Neural crest cell (in vitro differentiated cells): ENCODE results near the gene CLPTM1L. TPM values are rescaled to one million over a fixed set of nuclear protein-coding genes. Genes with fewer than 3 reads are reported as not detected.

Experiments used
- DNase-seq: peaks from one replicate; pipeline ENCODE4 v3.0.0; 2021; ENCODE audit warnings: low read depth, mixed read lengths, low spot score
- H3K27ac Mint-ChIP-seq: one replicate; pipeline ENCODE4 v1.8.0; 2021; ENCODE audit warnings: mild to moderate bottlenecking, mixed read lengths; ENCODE audit not compliant: unreplicated experiment
- H3K27me3 Mint-ChIP-seq: 2 replicates; pipeline ENCODE4 v1.8.0; 2021; ENCODE audit warnings: low read depth, mild to moderate bottlenecking, mixed read lengths
- H3K36me3 Mint-ChIP-seq: 2 replicates; pipeline ENCODE4 v1.8.0; 2021; ENCODE audit warnings: low read depth, mild to moderate bottlenecking, mixed read lengths
- H3K4me1 Mint-ChIP-seq: 2 replicates; pipeline ENCODE4 v1.8.0; 2021; ENCODE audit warnings: mixed read lengths
- H3K4me3 Mint-ChIP-seq: one replicate; pipeline ENCODE4 v1.8.0; 2021; ENCODE audit warnings: mild to moderate bottlenecking, mixed read lengths
- H3K9me3 Mint-ChIP-seq: 2 replicates; pipeline ENCODE4 v1.8.0; 2021; ENCODE audit warnings: mixed read lengths
- long read RNA-seq: library from polyadenylated mRNA; unstranded; transcript quantifications from one replicate; pipeline ENCODE4 v2.0.0, GENCODE V29; 2020
- total RNA-seq: library from RNA; stranded (reverse); gene quantifications from 2 replicates; pipeline ENCODE4 v1.2.1, GENCODE V29; 2021
- TF ChIP-seq, protein P1 (sequence below): fragments of 200-600 bp; sonication (generic); conservative IDR thresholded peaks from 2 replicates; pipeline ENCODE4 v1.5.0; 2021; ENCODE audit warnings: antibody characterized with exemption, mild to moderate bottlenecking

CLPTM1L gene, protein sequence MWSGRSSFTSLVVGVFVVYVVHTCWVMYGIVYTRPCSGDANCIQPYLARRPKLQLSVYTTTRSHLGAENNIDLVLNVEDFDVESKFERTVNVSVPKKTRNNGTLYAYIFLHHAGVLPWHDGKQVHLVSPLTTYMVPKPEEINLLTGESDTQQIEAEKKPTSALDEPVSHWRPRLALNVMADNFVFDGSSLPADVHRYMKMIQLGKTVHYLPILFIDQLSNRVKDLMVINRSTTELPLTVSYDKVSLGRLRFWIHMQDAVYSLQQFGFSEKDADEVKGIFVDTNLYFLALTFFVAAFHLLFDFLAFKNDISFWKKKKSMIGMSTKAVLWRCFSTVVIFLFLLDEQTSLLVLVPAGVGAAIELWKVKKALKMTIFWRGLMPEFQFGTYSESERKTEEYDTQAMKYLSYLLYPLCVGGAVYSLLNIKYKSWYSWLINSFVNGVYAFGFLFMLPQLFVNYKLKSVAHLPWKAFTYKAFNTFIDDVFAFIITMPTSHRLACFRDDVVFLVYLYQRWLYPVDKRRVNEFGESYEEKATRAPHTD
- total RNA-seq = 95.1 and 103 TPM in 2 replicates
- long read RNA-seq, partial matches to known transcripts = 9 of 18 reads
- long read RNA-seq, other reads (novel, unspliced or antisense) = 5 of 18 reads

DNA sequence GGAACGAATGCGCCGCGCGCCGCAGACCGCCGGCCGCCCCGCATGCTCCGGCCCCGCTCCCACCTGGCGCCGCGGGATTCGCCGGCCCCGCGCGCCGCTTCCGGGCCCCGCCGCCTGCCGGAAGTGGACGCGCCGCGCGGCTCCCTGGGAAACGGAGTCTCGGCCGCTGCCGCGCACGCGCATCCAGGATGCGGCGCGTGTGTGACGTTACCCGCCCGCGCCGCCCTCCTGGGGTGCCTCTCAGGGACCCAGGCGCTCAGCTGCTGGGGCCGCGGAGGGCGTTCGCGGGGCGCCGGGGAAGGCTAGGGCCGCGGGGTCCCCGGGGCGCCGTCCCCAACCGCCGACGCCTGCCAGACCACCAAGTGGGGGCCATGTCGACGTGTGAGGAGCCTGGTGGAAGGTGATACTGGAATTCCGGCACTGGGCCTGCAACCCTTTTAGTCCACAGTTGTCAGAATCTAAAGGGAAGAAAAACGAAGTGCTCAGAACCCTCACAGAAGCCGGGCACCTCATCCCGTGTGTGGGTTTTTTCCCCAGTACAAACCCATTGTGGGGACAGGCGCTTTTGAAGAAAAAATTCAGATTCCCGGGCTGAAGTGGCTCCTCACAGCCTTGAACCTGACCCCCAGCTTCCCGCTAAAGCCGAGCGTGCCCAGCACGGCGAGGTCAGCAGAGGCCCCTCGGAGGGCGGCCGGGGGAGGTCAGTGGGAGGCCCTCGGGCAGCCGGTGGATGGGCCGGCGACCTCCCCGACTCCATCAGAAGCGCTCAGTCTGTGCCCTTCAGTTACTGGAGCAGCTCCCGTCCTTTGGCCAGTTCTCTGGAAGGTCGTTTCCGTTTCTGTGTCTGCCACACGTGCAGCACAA lies at the start of gene CLPTM1L:
CLPTM1L (minus strand) TSS at position 125 of the 864 bp plus-strand sequence. CDS start 258 bp downstream, outside the sequence.
- peaks cover 5% of the 10 kb centered on the region for H3K36me3 Mint-ChIP-seq
- peak within 1 kb of the TSS; percentile 50 for H3K27ac Mint-ChIP-seq
- DNase-seq = peak; percentile 71
- peaks cover 15% of the 10 kb centered on the region for H3K4me1 Mint-ChIP-seq
- H3K27me3 Mint-ChIP-seq = no peaks in the 10 kb centered on the region
- H3K9me3 Mint-ChIP-seq = no peaks in the 10 kb centered on the region
- TF ChIP-seq, protein P1, sequence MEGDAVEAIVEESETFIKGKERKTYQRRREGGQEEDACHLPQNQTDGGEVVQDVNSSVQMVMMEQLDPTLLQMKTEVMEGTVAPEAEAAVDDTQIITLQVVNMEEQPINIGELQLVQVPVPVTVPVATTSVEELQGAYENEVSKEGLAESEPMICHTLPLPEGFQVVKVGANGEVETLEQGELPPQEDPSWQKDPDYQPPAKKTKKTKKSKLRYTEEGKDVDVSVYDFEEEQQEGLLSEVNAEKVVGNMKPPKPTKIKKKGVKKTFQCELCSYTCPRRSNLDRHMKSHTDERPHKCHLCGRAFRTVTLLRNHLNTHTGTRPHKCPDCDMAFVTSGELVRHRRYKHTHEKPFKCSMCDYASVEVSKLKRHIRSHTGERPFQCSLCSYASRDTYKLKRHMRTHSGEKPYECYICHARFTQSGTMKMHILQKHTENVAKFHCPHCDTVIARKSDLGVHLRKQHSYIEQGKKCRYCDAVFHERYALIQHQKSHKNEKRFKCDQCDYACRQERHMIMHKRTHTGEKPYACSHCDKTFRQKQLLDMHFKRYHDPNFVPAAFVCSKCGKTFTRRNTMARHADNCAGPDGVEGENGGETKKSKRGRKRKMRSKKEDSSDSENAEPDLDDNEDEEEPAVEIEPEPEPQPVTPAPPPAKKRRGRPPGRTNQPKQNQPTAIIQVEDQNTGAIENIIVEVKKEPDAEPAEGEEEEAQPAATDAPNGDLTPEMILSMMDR = no peak
- peak within 1 kb of the TSS; percentile 95 for H3K4me3 Mint-ChIP-seq

DNA sequence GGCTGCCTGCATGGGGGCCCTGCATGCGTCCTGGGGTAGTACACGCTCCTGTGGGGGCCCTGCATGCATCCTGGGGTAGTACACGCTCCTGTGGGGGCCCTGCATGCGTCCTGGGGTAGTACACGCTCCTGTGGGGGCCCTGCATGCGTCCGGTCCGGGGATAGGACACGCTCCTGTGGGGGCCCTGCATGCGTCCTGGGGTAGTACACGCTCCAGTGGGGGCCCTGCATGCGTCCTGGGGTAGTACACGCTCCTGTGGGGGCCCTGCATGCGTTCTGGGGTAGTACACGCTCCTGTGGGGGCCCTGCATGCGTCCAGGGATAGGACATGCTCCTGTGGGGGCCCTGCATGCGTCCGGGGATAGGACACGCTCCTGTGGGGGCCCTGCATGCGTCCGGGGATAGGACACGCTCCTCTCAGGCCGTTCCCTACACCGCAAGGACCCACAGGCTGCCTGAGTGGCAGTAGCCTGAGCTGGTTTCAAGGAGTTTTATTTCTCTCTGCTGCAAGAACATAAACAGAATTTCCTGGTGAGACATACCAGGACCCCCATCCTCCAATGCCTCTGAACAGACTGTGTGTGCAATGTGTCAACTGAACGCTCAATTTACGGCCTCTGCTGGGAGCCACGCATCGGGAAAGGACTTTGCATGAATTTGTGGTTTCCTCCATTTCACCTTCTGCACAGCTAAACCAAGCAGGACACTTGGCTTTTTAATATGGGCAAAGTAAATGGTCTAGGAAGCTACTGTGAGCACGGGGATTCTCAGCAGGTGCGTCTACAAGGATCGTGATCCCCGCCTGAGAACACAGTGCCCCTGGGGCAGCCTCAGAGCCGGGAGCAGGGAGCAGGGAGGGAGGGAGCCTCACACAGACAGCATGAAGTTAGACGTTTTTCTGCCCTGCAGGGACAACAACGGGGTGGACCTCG lies 48.9 kb upstream of the CLPTM1L start:
- H3K27ac Mint-ChIP-seq = no peak overlapping the region
- H3K9me3 Mint-ChIP-seq = peaks cover 3% of the 10 kb centered on the region
- H3K27me3 Mint-ChIP-seq = peaks cover 63% of the 10 kb centered on the region
- no peak overlapping the region for H3K4me3 Mint-ChIP-seq
- H3K4me1 Mint-ChIP-seq = no peaks in the 10 kb centered on the region
- H3K36me3 Mint-ChIP-seq = no peaks in the 10 kb centered on the region
- TF ChIP-seq, protein P1 = no peak
- DNase-seq = no peak

DNA sequence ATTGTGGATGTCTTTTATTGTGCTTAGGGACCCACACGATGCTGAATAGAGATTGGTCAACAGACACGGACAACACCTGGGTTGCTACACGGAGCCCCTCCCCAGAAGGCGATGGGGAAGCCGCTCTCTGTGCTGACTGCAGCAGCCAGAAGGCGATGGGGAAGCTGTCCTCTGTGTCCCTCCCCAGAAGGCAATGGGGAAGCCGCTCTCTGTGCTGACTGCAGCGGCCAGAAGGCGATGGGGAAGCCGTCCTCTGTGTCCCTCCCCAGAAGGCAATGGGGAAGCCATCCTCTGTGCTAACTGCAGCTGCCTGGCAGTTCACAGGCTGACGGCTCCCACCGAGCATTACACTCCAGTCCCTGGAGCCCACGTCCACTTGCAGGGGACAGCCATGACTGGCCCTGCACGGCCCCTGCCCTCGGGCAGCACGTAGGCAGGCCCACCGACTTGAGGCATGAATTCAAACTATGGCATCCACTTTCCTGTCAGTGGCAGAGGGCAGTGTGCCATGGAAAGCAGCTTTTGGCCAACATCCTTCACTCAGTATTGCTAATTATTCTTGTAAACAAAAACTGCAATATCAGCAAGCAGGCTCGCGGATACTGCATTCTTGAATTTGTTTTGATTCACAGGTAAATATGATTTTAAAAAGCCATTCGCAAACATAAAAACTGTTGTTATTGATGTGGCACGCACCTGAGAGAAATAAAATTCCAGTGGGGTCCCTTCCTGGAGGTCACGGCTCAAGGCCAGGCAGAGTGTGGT lies 48.1 kb upstream of the CLPTM1L start:
- Mint-ChIP-seq H3K27me3 (peaks cover 65% of the 10 kb centered on the region), H3K4me3 (no peak overlapping the region), H3K27ac (no peak overlapping the region), H3K9me3 (peaks cover 8% of the 10 kb centered on the region), H3K4me1 (no peaks in the 10 kb centered on the region), H3K36me3 (no peaks in the 10 kb centered on the region)
- TF ChIP-seq, protein P1 = no peak
- DNase-seq = no peak

DNA sequence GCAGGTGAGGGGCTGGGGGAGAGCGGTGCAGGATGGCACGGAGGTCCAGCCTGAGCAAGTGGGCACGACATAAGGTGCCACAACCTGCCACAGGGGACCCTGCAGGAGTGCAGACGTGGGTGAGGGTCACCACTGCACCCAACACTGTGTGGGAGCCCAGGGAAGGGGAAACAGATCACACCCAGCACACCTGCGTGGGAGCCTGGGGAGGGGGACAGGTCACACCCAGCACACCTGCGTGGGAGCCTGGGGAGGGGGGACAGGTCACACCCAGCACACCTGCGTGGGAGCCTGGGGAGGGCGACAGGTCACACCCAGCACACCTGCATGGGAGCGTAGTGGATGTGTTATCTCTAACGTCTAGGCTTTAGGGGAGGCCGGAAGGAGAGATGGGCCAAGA lies 47.4 kb upstream of the CLPTM1L start:
- Mint-ChIP-seq H3K27me3 (peaks cover 65% of the 10 kb centered on the region), H3K4me1 (no peaks in the 10 kb centered on the region), H3K27ac (no peak overlapping the region), H3K36me3 (no peaks in the 10 kb centered on the region), H3K4me3 (no peak overlapping the region), H3K9me3 (peaks cover 8% of the 10 kb centered on the region)
- TF ChIP-seq, protein P1 = no peak
- DNase-seq = no peak
